HG03565 (cell line): ENCODE data around the gene COL25A1.

Source experiments
- ATAC-seq: cut with Tn5 transposase; IDR thresholded peaks from one replicate; pipeline ENCODE4 v1.9.1; 2021; ENCODE audit warnings: mild to moderate bottlenecking, moderate library complexity; ENCODE audit not compliant: unreplicated experiment

COL25A1 gene

DNA sequence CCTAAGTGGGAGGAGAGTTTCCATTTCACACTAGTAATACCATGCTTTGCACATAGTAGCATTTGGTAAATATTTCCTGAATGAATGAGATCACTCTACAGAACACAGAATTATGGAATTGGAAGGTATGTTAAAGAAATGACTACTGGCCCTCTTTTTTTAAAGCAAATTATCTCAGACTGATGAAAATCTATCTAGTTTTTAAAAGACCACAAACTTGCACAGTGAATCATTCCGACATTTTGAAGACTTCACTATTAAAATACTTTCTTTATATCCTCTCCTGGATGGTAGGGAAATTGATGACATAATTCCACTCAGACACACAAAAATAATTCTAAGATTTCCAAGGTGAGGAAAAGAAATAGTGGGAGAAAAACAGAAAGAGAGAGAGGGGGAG lies 471.2 kb downstream of the COL25A1 start:
- no peak for ATAC-seq

DNA sequence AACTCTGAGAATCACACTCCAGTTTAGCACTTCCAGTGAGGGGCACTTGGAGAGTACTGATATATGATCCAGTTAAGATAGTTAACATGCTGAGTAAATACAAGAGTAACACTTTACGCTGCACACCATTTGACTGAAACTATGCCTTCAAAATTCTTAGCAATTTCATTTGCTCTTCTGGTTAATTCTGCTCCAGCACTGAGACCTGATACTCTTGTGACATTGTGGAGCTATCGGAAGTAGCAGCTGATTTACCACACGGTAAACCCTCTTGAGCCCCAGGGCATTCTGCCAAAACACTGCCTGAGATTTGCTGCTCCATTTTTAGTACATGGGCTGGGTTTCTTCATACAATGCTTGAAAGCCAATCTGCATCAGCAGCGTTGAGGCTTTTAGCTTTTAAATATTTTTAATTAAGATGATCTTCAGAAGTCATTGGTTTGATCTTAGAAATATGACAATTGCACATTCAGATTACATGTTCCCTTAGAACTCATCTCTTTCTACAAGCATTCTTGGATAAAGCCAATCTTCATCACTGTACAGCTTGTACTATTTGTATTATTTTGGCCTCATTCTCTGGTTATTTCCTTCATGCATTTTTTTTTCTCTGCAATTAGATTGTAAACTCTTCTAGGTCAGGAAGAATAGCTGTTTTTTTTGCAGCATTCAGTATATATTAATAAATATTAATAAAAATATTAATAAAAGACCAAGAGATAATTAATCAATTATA lies 471.8 kb downstream of the COL25A1 start:
- no peak for ATAC-seq

DNA sequence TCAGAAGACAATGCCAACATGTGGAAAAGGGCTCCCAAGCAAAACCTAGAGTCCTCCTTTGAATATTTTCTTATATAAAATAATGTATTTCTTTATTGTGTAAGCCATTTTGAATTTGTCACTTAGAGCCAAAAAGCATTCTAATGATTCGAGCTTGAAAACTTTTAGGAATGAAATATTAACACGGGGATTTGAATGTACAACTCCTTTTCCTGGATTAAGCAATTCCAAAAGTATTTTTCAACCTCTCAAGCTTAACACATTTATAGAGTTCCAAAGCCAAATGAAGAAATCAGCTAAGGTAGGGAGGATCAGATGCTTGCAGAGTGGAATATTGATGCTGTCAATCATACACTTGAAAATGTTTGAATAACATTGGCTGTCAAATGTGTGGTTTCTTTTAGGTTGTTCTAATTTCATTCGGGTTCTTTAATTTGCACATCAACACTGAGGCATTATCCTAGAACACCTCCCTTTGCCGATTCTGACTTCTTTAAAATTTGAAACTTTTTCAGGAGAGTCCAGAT lies 472.4 kb downstream of the COL25A1 start:
- no peak for ATAC-seq

DNA sequence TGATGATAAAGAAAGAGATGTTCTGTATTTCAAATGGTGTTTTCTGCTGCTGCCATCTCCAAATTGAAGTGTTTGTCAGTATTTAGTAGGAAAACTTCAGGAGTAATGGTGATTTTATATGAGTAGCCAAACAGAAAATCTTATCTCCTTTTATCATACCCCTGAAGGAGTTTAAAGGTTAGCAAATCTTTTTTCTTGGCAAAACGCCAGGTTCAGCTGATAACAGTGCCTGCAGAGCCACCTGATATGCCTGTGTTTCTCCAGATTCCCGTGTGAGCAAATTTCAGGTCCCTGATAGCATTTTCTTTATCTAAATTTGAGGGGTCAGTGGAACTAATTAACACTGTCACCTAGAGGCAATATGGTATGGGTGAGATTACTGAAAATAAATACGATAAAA lies 473.8 kb downstream of the COL25A1 start:
- no peak for ATAC-seq

DNA sequence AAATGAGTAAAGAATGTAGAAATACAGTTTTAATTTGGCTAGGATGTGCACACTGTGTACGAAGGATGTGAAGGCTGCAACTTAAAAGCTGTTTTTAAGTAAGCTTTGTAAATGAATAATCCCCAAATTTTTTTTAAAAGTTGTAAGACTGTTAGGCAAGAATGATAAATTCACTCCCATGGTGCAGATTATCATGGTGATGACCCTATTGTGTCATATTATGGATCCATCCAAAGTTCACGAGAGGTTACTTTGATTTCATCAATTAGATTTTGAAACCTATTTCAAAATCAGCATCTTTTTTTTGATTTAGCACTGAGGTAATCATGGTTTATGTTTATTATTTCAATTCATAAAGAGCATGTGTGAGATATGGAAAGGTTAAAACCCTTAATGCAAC lies 476.7 kb downstream of the COL25A1 start:
- no peak for ATAC-seq

DNA sequence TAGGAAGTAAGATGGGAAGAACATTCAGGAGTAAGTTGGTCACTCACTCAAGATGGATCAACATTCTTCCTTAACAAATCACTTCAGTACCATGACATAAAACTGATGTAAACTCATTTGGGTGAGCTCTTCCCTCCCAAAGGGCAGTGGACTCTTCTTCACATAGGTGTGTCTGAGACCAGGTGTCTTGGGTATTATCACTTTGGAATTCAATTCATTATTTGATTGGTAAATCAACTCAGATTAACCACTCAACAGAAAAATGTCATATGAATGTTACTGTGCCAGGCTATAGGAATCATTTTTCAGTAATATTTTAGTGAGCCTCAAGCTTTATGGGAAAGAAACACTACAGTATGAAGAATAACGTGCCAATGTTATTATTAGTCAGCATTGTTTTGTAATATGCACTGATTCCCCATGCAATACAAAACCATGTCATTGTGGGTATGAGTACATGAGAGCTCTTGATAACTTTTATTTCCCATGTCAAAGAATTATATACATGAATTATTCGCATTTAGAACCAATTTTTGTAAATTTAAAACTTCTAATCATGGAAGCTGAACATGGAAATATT lies 481.0 kb downstream of the COL25A1 start:
- ATAC-seq: no peak

DNA sequence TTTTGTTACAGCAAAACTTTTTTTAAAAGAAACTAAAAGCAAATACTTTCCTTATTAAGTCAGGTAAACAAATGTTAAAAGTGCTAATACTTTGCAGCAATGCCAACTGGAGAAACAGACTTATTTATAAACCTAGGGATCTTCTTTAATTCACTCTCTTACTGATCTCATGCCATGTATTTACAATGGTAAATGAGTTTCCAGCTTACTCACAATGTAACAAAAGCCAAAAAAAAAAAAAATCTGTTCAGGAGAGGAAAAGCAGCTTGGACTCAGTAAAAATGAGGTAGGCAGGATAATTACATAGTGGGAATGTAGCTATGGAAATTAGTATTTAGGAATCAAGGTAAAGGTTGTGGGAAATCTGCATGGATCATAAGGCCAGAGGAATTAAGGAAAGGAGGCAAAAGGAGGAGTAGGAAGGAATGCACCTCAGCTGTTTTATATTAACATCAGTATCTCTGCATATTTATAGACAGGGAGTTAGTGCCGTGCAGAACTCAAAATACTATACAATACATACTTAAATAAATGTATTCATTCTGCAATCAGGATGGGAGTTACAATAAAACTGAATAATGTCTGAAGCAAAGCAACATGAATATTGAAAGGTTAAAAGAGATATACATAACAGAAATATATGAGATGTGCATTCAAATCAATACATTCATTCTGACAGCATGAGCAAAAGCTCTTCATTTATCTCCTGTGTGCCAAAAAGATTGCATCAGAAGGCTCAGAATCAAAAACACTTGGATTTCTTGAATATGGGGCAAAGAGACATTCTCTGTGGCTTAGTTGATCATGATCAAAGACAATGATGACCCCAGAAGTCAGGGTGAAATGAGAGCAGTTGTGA lies 481.7 kb downstream of the COL25A1 start:
- no peak for ATAC-seq

DNA sequence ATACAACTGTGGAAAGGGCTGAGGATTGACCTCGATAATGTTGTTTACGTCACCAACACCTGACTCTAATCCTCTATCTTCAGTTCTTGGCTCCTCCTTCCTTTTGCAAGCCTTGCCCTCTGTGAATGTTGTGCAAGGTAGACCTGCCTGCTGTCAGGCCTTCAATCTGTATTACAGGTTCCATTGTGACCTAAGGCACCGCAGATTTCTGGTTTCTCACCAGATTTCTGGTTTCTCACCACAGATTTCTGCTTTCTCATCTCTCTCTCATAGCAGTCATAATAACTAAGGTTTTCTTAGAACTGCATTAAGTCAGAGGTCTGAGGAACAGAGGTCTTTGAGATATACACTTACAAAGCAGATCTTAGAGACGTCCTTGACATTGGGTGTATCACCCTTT lies 488.1 kb downstream of the COL25A1 start:
- ATAC-seq: no peak

DNA sequence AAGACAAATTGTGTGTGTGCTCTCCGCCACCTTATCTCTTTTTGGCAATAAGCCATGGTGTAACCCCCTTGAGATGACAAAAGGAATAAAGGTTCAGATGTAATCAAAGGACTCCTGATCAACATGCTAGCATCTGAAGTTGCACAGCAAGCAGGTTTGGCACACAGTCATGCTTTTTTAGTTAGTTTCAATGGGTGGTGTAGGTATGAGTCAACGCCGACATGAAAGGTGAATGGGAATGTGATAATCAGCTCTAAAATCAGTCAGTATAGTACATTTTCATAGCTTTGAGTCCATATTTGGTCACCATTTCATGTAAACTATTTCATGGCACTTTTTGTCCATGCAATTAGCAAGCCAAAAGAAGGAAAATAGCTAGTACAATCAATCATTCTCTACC lies 489.2 kb downstream of the COL25A1 start:
- no peak for ATAC-seq

DNA sequence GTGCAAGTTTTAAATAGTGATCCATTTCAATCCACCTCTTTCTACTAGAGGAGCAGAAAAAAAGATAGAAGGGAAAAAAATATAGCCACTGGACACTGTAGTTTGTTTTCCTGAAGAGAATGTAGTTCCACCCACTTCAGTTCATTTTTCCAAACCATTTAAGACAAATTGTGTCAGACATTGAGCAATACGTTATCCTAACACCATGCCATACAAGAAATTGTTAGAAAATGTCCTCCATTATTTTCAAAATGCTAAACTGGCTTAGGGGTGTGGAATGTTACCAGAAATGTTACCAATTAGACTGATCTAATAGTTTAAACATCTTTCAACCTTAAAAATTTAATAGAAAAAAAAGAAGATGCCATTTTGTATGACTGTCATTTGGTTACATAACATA lies 491.0 kb downstream of the COL25A1 start:
- no peak for ATAC-seq

DNA sequence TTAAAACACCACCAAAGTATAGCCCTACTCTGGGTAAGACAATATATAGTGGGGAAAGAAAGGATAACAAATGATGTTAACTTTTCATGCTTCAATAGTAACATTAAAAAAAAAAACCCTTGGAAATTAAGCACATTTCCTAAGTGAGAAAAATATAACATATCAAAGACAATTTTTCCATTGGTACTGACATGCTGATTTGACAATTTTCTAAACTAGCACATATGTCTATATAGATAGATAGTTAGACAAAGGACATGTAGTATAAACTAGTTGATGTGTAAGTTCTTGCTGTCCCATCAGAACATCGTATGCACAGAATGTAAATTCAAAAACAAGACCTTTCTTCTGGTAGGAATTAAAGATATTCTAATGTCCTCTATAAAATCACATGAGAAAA lies 492.4 kb downstream of the COL25A1 start:
- no peak for ATAC-seq

DNA sequence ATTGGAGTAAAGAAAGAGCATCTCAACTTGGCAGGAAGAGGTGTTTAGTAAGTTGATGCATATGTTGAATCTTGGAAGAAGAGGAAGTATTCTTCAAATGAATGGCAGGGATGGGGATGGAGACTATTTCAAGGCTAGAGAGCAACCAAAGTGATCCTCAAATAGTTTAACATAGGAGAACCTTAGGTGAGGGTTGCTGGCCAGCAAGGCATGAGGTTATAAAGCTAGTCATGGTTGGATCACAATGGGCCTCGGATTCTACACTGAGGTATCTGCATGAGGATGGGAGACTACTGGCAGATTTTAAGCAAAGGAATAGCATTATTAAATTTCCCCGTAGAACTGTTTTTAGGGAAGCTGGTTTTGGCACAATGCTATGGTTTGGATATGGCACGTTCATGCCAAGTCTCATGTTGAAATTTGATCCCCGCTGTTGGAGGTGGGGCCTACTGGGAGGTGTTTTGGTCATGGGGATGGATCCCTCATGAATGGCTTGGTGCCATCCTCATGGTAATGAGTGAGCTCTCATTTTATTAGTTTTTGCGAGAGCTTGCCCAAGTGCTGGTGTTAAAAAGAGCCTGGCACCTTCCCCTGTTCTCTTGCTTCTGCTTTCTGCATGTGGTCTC lies 497.7 kb downstream of the COL25A1 start:
- ATAC-seq: no peak

DNA sequence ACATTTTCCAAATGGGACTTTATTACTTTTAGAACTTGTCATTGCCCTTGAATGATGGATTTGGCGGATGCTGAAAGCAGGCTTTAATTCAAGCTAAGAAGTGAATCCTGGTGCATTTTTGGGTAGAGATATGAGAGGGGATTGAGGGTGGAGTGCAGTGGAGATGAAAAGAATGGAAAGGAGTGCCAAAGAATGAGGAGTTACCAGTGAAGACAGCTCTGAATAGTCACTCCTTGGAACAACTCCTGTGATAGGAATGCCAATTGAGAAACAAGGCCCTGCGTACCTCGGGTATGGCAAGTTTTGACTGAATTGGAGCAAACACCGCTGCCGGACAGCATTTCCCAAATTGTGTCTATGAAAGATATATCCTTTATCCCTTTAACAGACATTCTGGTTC lies 503.2 kb downstream of the COL25A1 start:
- ATAC-seq: no peak

DNA sequence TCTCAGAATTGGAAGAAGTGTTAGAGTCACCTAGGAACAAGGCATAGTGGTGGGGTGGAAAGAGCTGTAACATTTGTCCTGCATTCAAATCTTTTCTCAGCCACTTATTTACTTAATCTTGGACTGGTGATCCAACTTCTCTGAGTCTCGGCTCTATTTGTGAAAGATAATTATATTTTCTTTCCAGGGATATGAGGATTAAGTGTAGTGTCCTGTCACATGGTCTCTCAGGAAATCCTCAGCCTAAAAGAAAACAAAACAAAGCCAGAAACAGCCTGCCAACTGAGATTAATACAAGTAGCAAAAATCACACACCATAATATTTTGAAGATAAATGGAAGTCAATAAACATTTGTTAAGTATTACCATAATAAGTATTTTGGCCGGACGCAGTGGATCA lies 506.3 kb downstream of the COL25A1 start:
- ATAC-seq: no peak

DNA sequence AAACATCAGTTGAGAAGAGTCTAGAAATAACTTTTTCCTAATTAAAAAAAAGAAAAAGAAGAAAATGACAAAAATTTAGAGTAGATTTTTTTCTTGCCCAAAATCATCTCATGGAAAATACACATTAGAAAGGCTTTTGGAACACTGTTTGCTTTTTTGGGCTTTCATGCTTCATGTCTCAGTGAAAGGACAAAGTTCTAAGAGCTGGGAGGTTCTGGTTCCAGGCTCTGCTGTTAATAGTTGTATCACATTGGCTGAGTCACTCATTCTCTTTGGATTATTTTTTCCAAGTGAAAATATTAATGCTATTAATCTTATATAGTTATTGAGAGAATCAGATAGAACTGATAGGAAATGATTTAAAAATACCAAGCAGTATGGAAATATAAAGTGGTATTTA lies 506.7 kb downstream of the COL25A1 start:
- no peak for ATAC-seq

DNA sequence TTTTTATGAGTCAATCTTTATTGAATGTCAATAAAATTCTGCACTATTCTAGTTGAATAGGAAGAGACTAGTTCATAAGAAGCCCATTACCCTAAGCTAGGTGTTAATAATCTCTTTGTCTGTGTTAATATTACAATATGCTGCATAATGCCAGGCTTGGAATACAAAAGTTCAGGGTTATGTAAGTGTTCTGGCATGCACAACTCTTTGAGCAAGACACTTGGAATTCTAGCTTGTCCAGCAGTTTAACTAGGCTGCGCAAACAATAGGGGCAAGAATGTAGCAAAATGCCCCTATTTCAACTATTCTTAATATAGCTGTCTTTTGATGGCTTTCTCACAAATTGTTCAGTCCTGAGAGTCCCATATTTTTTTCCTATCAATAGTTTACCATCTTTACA lies 508.3 kb downstream of the COL25A1 start:
- ATAC-seq: no peak

DNA sequence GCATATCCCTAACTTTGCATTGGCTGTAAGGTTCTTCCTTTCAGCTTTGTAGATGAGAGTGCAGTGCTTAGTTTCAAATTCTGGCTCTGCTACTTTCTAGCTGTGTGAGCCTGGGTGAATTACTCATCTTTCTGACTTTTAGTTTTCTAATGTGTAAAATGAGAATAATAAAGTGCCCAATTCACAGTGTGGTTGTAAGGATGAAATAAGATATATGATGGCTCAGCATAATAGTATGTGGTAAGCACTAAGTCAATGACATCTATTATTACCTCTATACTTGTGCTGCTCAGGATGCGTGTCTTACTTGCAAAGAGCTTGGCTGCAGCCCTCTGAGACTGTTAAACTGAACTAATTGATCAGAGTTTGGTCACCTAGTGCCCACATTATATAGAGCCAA lies 509.0 kb downstream of the COL25A1 start:
- no peak for ATAC-seq

DNA sequence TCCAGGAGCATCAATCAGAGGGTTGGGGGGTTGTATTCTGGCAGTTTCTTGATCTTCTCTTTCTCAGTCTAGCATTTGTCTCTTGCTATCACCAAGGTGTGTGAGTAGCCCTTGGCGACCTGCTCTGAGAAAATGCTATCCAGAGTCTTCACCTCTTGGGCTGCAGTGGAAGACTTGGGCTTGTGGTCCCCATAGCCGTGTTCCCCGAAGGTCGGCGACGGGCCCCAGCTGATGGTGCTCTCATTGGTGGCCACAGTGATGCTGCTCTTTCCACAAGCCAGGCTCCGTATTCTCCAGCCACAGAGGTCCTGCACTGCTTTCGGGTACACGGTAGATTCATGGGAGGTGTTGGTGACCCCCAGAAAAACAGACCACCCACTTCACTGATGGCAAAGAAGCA lies 513.7 kb downstream of the COL25A1 start:
- ATAC-seq: no peak

DNA sequence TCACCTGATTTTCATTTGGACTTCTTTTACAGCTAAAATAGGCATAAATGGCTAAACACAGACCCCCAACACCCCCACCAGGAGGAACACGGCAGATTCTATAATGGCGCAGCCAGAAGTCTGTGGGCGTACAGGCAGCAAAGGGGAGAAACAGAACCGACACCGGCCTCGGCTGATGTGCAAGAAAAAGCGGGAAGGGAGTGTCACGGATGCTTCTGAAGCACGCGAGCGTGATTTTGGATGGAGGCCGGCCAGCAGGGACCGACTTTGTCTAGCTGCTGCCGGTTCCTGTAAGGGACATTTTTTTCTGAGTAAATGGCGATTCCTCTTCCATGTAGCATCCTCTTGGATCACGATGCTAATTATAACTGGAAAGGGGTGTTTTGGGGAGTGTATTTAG lies 514.7 kb downstream of the COL25A1 start:
- ATAC-seq: no peak

DNA sequence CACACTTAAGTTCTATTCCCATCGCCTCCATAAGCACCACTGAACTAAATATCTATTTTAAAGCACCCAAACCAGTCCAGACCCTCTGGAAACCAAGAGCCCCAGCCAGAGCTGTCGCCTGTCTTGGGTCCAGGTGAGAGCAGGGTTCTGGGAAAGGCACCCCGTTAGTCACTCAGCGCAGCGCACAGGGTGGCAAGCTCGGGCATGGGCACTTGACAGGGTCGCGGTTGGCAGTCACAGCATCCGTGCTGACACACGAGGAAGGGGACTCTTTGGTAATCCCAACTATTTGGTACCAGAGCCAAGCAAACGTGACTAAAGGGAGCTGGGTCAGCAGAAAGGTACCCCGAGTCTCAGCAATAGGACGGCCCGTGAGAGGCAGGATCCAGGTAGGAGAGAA lies 515.4 kb downstream of the COL25A1 start:
- no peak for ATAC-seq

DNA sequence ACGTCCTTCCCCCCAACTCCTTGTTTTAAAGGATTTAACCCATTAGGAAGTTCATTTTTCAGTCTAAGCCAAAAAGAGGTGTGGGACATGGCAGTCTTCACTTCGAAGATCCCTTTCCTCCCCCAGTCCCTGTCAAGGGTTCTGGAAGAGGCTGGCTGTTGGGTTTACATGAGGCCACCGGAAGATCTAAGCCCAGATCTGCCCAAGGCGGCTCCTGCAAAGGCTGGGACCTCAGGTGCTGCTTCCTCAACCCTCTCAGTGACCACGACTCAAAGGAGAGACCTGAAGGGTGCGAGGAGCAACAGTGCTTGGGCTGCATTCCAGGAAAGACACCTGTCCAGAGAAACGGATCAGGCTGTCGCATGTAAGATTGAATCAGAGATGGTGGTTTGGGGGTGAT lies 516.1 kb downstream of the COL25A1 start:
- no peak for ATAC-seq
